Measurements from ENCODE around the gene SMARCAL1.

Gene SMARCAL1

DNA sequence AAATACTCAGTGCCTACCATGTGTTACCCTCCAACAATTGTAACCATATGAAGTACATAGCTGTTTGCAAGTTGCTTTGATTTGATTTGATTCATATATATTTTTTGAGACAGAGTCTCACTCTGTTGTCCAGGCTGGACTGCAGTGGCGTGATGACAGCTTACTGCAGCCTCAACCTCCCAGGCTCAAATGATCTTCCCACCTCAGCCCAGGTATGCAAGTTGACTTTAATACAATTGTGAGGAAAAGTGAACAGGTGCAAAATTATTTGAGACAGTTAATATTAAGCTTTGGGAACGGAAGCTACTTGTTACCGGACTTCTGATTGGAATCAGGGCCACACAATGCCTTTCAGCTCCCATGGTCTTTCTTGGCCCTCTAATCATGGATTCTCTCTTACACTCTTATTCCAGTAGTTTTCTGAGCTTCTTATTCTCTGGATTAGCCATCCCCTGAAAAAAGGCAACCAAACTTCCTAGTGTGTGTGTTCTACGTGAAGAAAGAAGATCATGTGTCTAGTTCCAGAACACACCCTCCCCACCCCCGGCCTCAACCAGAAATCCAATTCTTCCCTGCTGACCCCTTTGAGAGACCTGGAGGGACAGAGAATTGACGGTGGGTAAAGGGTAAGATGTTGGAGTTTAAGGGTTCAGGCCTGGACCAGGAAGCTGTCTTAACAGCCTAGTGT, 85.2 kb downstream of the SMARCAL1 start:
- peak overlapping the region; percentile 87 for H3K56ac ChIP-seq (ENCODE audit: low read length)
- no peaks in the 10 kb centered on the region for H3K4me1 ChIP-seq (ENCODE audit: control insufficient read depth, low read depth, low read length)
- H3K4me3 ChIP-seq (ENCODE audit: low read length), result peak overlapping the region; percentile 72
- H2BK120ac ChIP-seq (ENCODE audit: low read depth, low read length), result no peak overlapping the region
- no peak overlapping the region for H2BK5ac ChIP-seq (ENCODE audit: low read length)
- DNase-seq, result no peak
- no peak overlapping the region for H3K27ac ChIP-seq (ENCODE audit: low read depth, low read length)
- H3K9ac ChIP-seq (ENCODE audit: low read length), result peak overlapping the region; percentile 79
- no peak overlapping the region for H2AK5ac ChIP-seq (ENCODE audit: low read length)
- no peak overlapping the region for H2BK15ac ChIP-seq (replicated peaks; ENCODE audit: low read depth)
- peak overlapping the region; percentile 82 for H4K5ac ChIP-seq (ENCODE audit: low read length)
- no peak overlapping the region for H3K18ac ChIP-seq (ENCODE audit: low read length)
- no peaks in the 10 kb centered on the region for H3K27me3 ChIP-seq (ENCODE audit: insufficient read depth, low read length, poor library complexity)
- peak overlapping the region; percentile 54 for H3K4me2 ChIP-seq (ENCODE audit: low read length)
- H3K79me2 ChIP-seq (ENCODE audit: control insufficient read depth, insufficient read depth, low read length), result peaks cover 28% of the 10 kb centered on the region
- no peak overlapping the region for H3K4ac ChIP-seq (ENCODE audit: low read depth, low read length)
- whole genome bisulfite sequencing (ENCODE audit: extremely low coverage, insufficient coverage, low lambda C conversion rate), result no CpG with 5 or more reads among the region's 6 CpGs
- no peak overlapping the region for H3K23ac ChIP-seq (ENCODE audit: low read length)
- H3K79me1 ChIP-seq (ENCODE audit: low read length), result peaks cover 5% of the 10 kb centered on the region
- peaks cover 6% of the 10 kb centered on the region for H3K36me3 ChIP-seq (ENCODE audit: control insufficient read depth, insufficient read depth, low read length)
- H4K8ac ChIP-seq (ENCODE audit: low read depth, low read length), result no peak overlapping the region

DNA sequence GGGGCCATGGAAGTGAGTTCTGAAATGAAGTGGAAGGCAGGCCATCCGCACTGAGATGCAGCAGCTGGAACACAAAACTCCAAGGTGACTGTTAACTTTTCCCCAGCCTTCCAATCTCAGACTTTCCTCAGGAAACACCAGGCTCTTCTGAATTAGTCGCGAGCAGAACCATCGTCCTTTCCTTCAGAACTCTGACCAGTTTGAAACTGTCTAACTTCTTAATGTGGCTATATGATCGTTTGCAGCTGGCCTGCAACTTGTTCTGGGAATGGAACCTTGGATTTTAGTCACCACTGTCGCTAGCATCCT, 85.7 kb downstream of the SMARCAL1 start:
- H3K9ac ChIP-seq (ENCODE audit: low read length), result peak overlapping the region; percentile 79
- H3K4me1 ChIP-seq (ENCODE audit: control insufficient read depth, low read depth, low read length), result no peaks in the 10 kb centered on the region
- H3K56ac ChIP-seq (ENCODE audit: low read length), result peak overlapping the region; percentile 87
- peak overlapping the region; percentile 78 for H4K8ac ChIP-seq (ENCODE audit: low read depth, low read length)
- H3K27ac ChIP-seq (ENCODE audit: low read depth, low read length), result no peak overlapping the region
- H4K5ac ChIP-seq (ENCODE audit: low read length), result peak overlapping the region; percentile 82
- H2BK5ac ChIP-seq (ENCODE audit: low read length), result peak overlapping the region; percentile 22
- peaks cover 11% of the 10 kb centered on the region for H3K36me3 ChIP-seq (ENCODE audit: control insufficient read depth, insufficient read depth, low read length)
- H2AK5ac ChIP-seq (ENCODE audit: low read length), result peak overlapping the region; percentile 79
- no peak overlapping the region for H2BK120ac ChIP-seq (ENCODE audit: low read depth, low read length)
- peaks cover 9% of the 10 kb centered on the region for H3K79me1 ChIP-seq (ENCODE audit: low read length)
- peak overlapping the region; percentile 54 for H3K4me2 ChIP-seq (ENCODE audit: low read length)
- peak overlapping the region; percentile 66 for H3K4ac ChIP-seq (ENCODE audit: low read depth, low read length)
- H3K79me2 ChIP-seq (ENCODE audit: control insufficient read depth, insufficient read depth, low read length), result peaks cover 31% of the 10 kb centered on the region
- H3K18ac ChIP-seq (ENCODE audit: low read length), result no peak overlapping the region
- no peaks in the 10 kb centered on the region for H3K27me3 ChIP-seq (ENCODE audit: insufficient read depth, low read length, poor library complexity)
- H3K4me3 ChIP-seq (ENCODE audit: low read length), result peak overlapping the region; percentile 72
- DNase-seq, result no peak
- no CpG with 5 or more reads among the region's 6 CpGs for WGBS (ENCODE audit: extremely low coverage, insufficient coverage, low lambda C conversion rate)
- no peak overlapping the region for H3K23ac ChIP-seq (ENCODE audit: low read length)
- H2BK15ac ChIP-seq (replicated peaks; ENCODE audit: low read depth), result no peak overlapping the region

DNA sequence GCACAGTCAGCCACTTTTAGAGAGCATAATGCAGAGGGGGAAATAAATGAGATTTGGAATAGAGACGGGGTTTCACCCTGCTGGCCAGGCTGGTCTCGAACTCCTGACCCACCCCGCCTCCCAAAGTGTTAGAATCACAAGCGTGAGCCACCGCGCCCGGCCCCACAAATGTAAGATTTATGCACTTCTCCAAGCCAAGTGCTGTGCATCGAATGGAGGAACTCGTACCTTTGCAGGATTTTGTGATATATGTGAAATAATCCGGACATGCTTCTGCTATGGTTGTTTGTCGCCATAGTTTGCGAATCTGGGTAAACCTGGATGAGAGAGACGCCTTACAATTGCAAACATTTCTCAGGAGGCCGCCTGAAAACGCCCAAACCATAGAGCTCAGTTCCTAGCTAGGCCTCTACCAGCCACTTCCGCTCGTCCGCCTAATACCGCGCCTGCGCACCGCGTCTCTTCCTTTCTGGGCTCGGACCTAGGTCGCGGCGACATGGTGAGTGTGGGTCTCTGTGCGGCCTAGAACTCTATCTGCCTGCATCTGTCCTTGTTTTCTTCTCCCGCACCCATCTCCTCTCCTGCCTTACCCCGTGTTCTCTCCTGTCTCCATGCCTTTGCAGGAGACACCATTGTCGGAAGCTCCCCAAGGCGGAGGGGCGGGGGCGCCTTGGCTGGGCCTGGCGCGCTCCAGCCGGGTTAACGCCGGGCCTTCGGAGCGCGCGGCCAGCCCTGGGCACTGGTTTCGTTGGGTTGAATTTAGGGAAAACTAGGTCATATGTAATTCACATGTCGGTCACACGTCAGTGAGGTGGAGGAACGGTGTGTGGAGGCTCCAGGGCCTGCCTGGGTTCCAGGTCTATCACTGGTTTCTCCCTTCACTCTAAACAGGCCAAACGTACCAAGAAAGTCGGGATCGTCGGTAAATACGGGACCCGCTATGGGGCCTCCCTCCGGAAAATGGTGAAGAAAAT, 86.4 kb downstream of the SMARCAL1 start, which contains the start of gene RPL37A:
Gene RPL37A (plus strand): TSS at position 466 of the 974 bp plus-strand sequence. CDS start 31 bp downstream, at position 497.
- Histone ChIP-seq H2BK15ac (replicated peaks; ENCODE audit: low read depth) (no peak within 1 kb of the TSS), H3K23ac (ENCODE audit: low read length) (peak within 1 kb of the TSS; percentile 99), H3K18ac (ENCODE audit: low read length) (peak within 1 kb of the TSS; percentile 57), H3K79me2 (ENCODE audit: control insufficient read depth, insufficient read depth, low read length) (peaks cover 32% of the 10 kb centered on the region), H3K27ac (ENCODE audit: low read depth, low read length) (peak within 1 kb of the TSS; percentile 54), H2BK120ac (ENCODE audit: low read depth, low read length) (no peak within 1 kb of the TSS), H3K4ac (ENCODE audit: low read depth, low read length) (peak within 1 kb of the TSS; percentile 77), H3K36me3 (ENCODE audit: control insufficient read depth, insufficient read depth, low read length) (peaks cover 12% of the 10 kb centered on the region), H4K5ac (ENCODE audit: low read length) (peak within 1 kb of the TSS; percentile 82), H2AK5ac (ENCODE audit: low read length) (peak within 1 kb of the TSS; percentile 95), H3K56ac (ENCODE audit: low read length) (peak within 1 kb of the TSS; percentile 99), H3K79me1 (ENCODE audit: low read length) (peaks cover 13% of the 10 kb centered on the region), H3K9ac (ENCODE audit: low read length) (peak within 1 kb of the TSS; percentile 93), H2BK5ac (ENCODE audit: low read length) (peak within 1 kb of the TSS; percentile 31), H3K4me1 (ENCODE audit: control insufficient read depth, low read depth, low read length) (no peaks in the 10 kb centered on the region), H3K27me3 (ENCODE audit: insufficient read depth, low read length, poor library complexity) (no peaks in the 10 kb centered on the region), H3K4me3 (ENCODE audit: low read length) (peak within 1 kb of the TSS; percentile 94), H4K8ac (ENCODE audit: low read depth, low read length) (peak within 1 kb of the TSS; percentile 78), H3K4me2 (ENCODE audit: low read length) (peak within 1 kb of the TSS; percentile 65)
- no CpG with 5 or more reads among the region's 54 CpGs for WGBS (ENCODE audit: extremely low coverage, insufficient coverage, low lambda C conversion rate)
- DNase-seq, result peak; percentile 98

DNA sequence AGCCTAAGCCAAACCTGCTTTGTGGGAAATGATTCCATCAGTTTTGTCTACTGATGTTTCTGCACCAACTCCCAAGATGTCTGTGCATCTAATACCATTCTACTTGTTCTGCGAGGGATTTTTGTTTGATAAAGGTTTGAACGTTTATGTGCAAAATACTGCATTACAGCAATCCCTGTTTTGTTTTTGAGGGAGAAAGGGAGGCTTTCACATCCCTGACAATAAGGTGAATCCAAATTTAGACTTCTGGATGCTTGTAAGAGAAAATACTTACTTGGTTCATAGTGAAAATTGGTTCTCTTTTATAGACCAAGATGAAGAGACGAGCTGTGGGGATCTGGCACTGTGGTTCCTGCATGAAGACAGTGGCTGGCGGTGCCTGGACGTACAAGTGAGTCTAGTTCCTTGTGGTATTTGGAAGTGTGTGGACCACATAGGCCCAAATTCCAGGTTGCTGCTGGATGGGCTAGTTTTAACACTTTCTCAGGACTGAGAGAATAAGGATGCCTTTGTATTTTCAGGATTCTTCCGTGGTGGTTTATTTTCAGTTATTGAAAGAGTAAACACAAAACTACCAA, 87.4 kb downstream of the SMARCAL1 start:
- no peak for DNase-seq
- H2BK120ac ChIP-seq (ENCODE audit: low read depth, low read length), result no peak overlapping the region
- no peak overlapping the region for H3K27ac ChIP-seq (ENCODE audit: low read depth, low read length)
- no peak overlapping the region for H3K4ac ChIP-seq (ENCODE audit: low read depth, low read length)
- no peak overlapping the region for H2AK5ac ChIP-seq (ENCODE audit: low read length)
- no peak overlapping the region for H3K18ac ChIP-seq (ENCODE audit: low read length)
- H3K4me2 ChIP-seq (ENCODE audit: low read length), result peak overlapping the region; percentile 65
- H4K5ac ChIP-seq (ENCODE audit: low read length), result no peak overlapping the region
- H3K79me2 ChIP-seq (ENCODE audit: control insufficient read depth, insufficient read depth, low read length), result peaks cover 32% of the 10 kb centered on the region
- H3K27me3 ChIP-seq (ENCODE audit: insufficient read depth, low read length, poor library complexity), result no peaks in the 10 kb centered on the region
- peaks cover 19% of the 10 kb centered on the region for H3K79me1 ChIP-seq (ENCODE audit: low read length)
- H3K4me3 ChIP-seq (ENCODE audit: low read length), result peak overlapping the region; percentile 94
- H3K56ac ChIP-seq (ENCODE audit: low read length), result peak overlapping the region; percentile 99
- H3K23ac ChIP-seq (ENCODE audit: low read length), result no peak overlapping the region
- H3K36me3 ChIP-seq (ENCODE audit: control insufficient read depth, insufficient read depth, low read length), result peaks cover 19% of the 10 kb centered on the region
- no CpG with 5 or more reads among the region's 6 CpGs for WGBS (ENCODE audit: extremely low coverage, insufficient coverage, low lambda C conversion rate)
- no peaks in the 10 kb centered on the region for H3K4me1 ChIP-seq (ENCODE audit: control insufficient read depth, low read depth, low read length)
- H3K9ac ChIP-seq (ENCODE audit: low read length), result peak overlapping the region; percentile 93
- H2BK15ac ChIP-seq (replicated peaks; ENCODE audit: low read depth), result no peak overlapping the region
- no peak overlapping the region for H2BK5ac ChIP-seq (ENCODE audit: low read length)
- no peak overlapping the region for H4K8ac ChIP-seq (ENCODE audit: low read depth, low read length)

DNA sequence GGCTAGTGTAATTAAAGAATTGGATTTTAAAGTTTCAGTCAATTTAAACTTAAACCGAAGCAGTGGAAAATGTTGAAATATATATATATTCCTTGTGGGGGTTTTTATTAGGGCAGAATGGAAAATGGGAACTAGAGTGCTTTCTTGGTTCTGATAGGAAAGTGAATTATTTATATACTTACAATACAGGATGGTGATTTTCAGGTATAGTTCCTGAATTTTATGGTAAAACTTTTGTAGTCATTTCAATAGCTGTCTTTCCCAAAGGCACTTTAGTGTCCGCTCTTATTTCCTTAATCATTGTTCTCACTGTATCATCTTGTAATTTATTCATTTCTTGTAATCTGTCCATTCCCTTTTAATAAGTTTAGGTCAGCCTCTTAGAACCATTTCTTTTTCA, 88.3 kb downstream of the SMARCAL1 start:
- Histone ChIP-seq H3K79me1 (ENCODE audit: low read length) (peaks cover 19% of the 10 kb centered on the region), H3K9ac (ENCODE audit: low read length) (peak overlapping the region; percentile 93), H3K27me3 (ENCODE audit: insufficient read depth, low read length, poor library complexity) (no peaks in the 10 kb centered on the region), H3K4me1 (ENCODE audit: control insufficient read depth, low read depth, low read length) (no peaks in the 10 kb centered on the region), H3K18ac (ENCODE audit: low read length) (no peak overlapping the region), H3K4me3 (ENCODE audit: low read length) (no peak overlapping the region), H4K5ac (ENCODE audit: low read length) (no peak overlapping the region), H2BK15ac (replicated peaks; ENCODE audit: low read depth) (no peak overlapping the region), H2BK5ac (ENCODE audit: low read length) (no peak overlapping the region), H3K4ac (ENCODE audit: low read depth, low read length) (no peak overlapping the region), H4K8ac (ENCODE audit: low read depth, low read length) (no peak overlapping the region), H3K36me3 (ENCODE audit: control insufficient read depth, insufficient read depth, low read length) (peaks cover 19% of the 10 kb centered on the region), H3K4me2 (ENCODE audit: low read length) (peak overlapping the region; percentile 65), H3K23ac (ENCODE audit: low read length) (no peak overlapping the region), H2BK120ac (ENCODE audit: low read depth, low read length) (no peak overlapping the region), H3K79me2 (ENCODE audit: control insufficient read depth, insufficient read depth, low read length) (peaks cover 32% of the 10 kb centered on the region), H2AK5ac (ENCODE audit: low read length) (no peak overlapping the region), H3K27ac (ENCODE audit: low read depth, low read length) (no peak overlapping the region), H3K56ac (ENCODE audit: low read length) (peak overlapping the region; percentile 77)
- DNase-seq, result no peak
- WGBS (ENCODE audit: extremely low coverage, insufficient coverage, low lambda C conversion rate), result no CpG with 5 or more reads among the region's 2 CpGs
